Activated T-helper 2 cell treated with anti-CD3 and anti-CD28 coated beads, Interferon-gamma antibody, Interleukin-2, Interleukin-4, amounts not matched to agents 10 μg/mL and 5 μg/mL and 100 μg/mL, durations not matched to agents 14 hours and 24 hours and 36 hours (primary cell): Measurements from ENCODE around the gene SLC26A11. TPM values are rescaled to one million over a fixed set of nuclear protein-coding genes. Genes with fewer than 3 reads are reported as not detected.

ENCODE experiments used
- DNase-seq: peaks from one replicate; pipeline ENCODE4 v3.0.0; 2021; ENCODE audit warnings: low spot score
- H3K27ac Mint-ChIP-seq: one replicate; pipeline ENCODE4 v1.8.0; 2021; ENCODE audit warnings: mixed read lengths
- H3K27me3 Mint-ChIP-seq: one replicate; pipeline ENCODE4 v1.8.0; 2021; ENCODE audit warnings: low read depth, mixed read lengths
- H3K36me3 Mint-ChIP-seq: one replicate; pipeline ENCODE4 v1.8.0; 2021; ENCODE audit warnings: low read depth, mixed read lengths
- H3K4me1 Mint-ChIP-seq: one replicate; pipeline ENCODE4 v1.8.0; 2021; ENCODE audit warnings: low read depth, mixed read lengths
- H3K4me3 Mint-ChIP-seq: one replicate; pipeline ENCODE4 v1.8.0; 2021; ENCODE audit warnings: low read depth, mild to moderate bottlenecking, moderate library complexity, mixed read lengths
- H3K9me3 Mint-ChIP-seq: one replicate; pipeline ENCODE4 v1.8.0; 2021; ENCODE audit warnings: mixed read lengths
- intact Hi-C: fragments of 100-400 bp; cut with micrococcal nuclease; formaldehyde crosslinking; loops from one replicate; pipeline ENCODE4 v1.15.1; 2023
- total RNA-seq: library from RNA; stranded (reverse); gene quantifications from 2 replicates; pipeline ENCODE4 v1.2.3, GENCODE V29; 2022

The SLC26A11 gene
- total RNA-seq, 1 donor from 2014 or later: 9.7 TPM

- no peak overlapping the region for H3K4me3 Mint-ChIP-seq
- no peaks in the 10 kb centered on the region for H3K27me3 Mint-ChIP-seq
- DNase-seq: no peak
- no peak overlapping the region for H3K27ac Mint-ChIP-seq
- peaks cover 78% of the 10 kb centered on the region for H3K36me3 Mint-ChIP-seq
- intact Hi-C loops: no loop called here
- peaks cover 17% of the 10 kb centered on the region for H3K4me1 Mint-ChIP-seq
- H3K9me3 Mint-ChIP-seq: no peaks in the 10 kb centered on the region
Measured at GRCh38 chr17:80277751-80278671, 57.8 kb downstream of the SLC26A11 start.

- Mint-ChIP-seq H3K27ac (no peak overlapping the region), H3K9me3 (no peaks in the 10 kb centered on the region), H3K27me3 (no peaks in the 10 kb centered on the region), H3K4me1 (peaks cover 12% of the 10 kb centered on the region), H3K36me3 (peaks cover 70% of the 10 kb centered on the region), H3K4me3 (no peak overlapping the region)
- DNase-seq: no peak
- intact Hi-C loops: no loop called here
Measured at GRCh38 chr17:80279895-80280294, 59.7 kb downstream of the SLC26A11 start.

- no peaks in the 10 kb centered on the region for H3K9me3 Mint-ChIP-seq
- no peaks in the 10 kb centered on the region for H3K27me3 Mint-ChIP-seq
- peaks cover 6% of the 10 kb centered on the region for H3K4me1 Mint-ChIP-seq
- intact Hi-C loops: no loop called here
- H3K27ac Mint-ChIP-seq: no peak overlapping the region
- DNase-seq: no peak
- no peak overlapping the region for H3K4me3 Mint-ChIP-seq
- peaks cover 69% of the 10 kb centered on the region for H3K36me3 Mint-ChIP-seq
Measured at GRCh38 chr17:80281516-80281915, 61.3 kb downstream of the SLC26A11 start.

- intact Hi-C loops: no loop called here
- H3K9me3 Mint-ChIP-seq: no peaks in the 10 kb centered on the region
- no peaks in the 10 kb centered on the region for H3K27me3 Mint-ChIP-seq
- peaks cover 6% of the 10 kb centered on the region for H3K4me1 Mint-ChIP-seq
- DNase-seq: no peak
- H3K36me3 Mint-ChIP-seq: peaks cover 64% of the 10 kb centered on the region
- H3K4me3 Mint-ChIP-seq: no peak overlapping the region
- no peak overlapping the region for H3K27ac Mint-ChIP-seq
Measured at GRCh38 chr17:80283116-80283852, 63.1 kb downstream of the SLC26A11 start.

GRCh38 chr17:80284631-80285030 is 64.4 kb downstream of the SLC26A11 start:
- peaks cover 66% of the 10 kb centered on the region for H3K36me3 Mint-ChIP-seq
- peak overlapping the region; percentile 30 for H3K27ac Mint-ChIP-seq
- H3K27me3 Mint-ChIP-seq: no peaks in the 10 kb centered on the region
- DNase-seq: no peak
- no peaks in the 10 kb centered on the region for H3K9me3 Mint-ChIP-seq
- H3K4me1 Mint-ChIP-seq: peaks cover 4% of the 10 kb centered on the region
- intact Hi-C loops: no loop called here
- no peak overlapping the region for H3K4me3 Mint-ChIP-seq

- Mint-ChIP-seq H3K36me3 (peaks cover 67% of the 10 kb centered on the region), H3K27me3 (no peaks in the 10 kb centered on the region)
- intact Hi-C loops: no loop called here
Measured at GRCh38 chr17:80285237-80285920, 65.2 kb downstream of the SLC26A11 start.

GRCh38 chr17:80286638-80286960 is 66.4 kb downstream of the SLC26A11 start:
- H3K36me3 Mint-ChIP-seq: peaks cover 64% of the 10 kb centered on the region
- H3K4me1 Mint-ChIP-seq: peaks cover 2% of the 10 kb centered on the region

More at GRCh38 chr17:80285237-80285920, 65.2 kb downstream of the SLC26A11 start:
- Mint-ChIP-seq H3K4me1 (peaks cover 2% of the 10 kb centered on the region), H3K4me3 (no peak overlapping the region), H3K9me3 (no peaks in the 10 kb centered on the region), H3K27ac (no peak overlapping the region)
- DNase-seq: no peak

GRCh38 chr17:80287038-80287437 is 66.8 kb downstream of the SLC26A11 start:
- Mint-ChIP-seq H3K27ac (no peak overlapping the region), H3K36me3 (peaks cover 65% of the 10 kb centered on the region), H3K9me3 (no peaks in the 10 kb centered on the region), H3K4me3 (no peak overlapping the region), H3K4me1 (peaks cover 2% of the 10 kb centered on the region), H3K27me3 (no peaks in the 10 kb centered on the region)
- intact Hi-C loops: no loop called here
- DNase-seq: no peak

More at GRCh38 chr17:80286638-80286960, 66.4 kb downstream of the SLC26A11 start:
- no peak for DNase-seq
- Mint-ChIP-seq H3K27ac (no peak overlapping the region), H3K4me3 (no peak overlapping the region), H3K9me3 (no peaks in the 10 kb centered on the region), H3K27me3 (no peaks in the 10 kb centered on the region)
- intact Hi-C loops: no loop called here

- no peak for DNase-seq
- Mint-ChIP-seq H3K9me3 (no peaks in the 10 kb centered on the region), H3K27me3 (no peaks in the 10 kb centered on the region), H3K27ac (no peak overlapping the region), H3K4me1 (peaks cover 2% of the 10 kb centered on the region), H3K36me3 (peaks cover 66% of the 10 kb centered on the region), H3K4me3 (no peak overlapping the region)
- intact Hi-C loops: no loop called here
Measured at GRCh38 chr17:80287806-80288567, 67.8 kb downstream of the SLC26A11 start.

- Mint-ChIP-seq H3K9me3 (no peaks in the 10 kb centered on the region), H3K36me3 (peaks cover 69% of the 10 kb centered on the region), H3K4me1 (peaks cover 4% of the 10 kb centered on the region), H3K4me3 (no peak overlapping the region), H3K27ac (peak overlapping the region; percentile 57), H3K27me3 (no peaks in the 10 kb centered on the region)
- intact Hi-C loops: no loop called here
- DNase-seq: no peak
Measured at GRCh38 chr17:80289616-80290015, 69.4 kb downstream of the SLC26A11 start.

- no peak for DNase-seq
- peaks cover 73% of the 10 kb centered on the region for H3K36me3 Mint-ChIP-seq
- H3K4me3 Mint-ChIP-seq: no peak overlapping the region
- intact Hi-C loops: no loop called here
- H3K27me3 Mint-ChIP-seq: no peaks in the 10 kb centered on the region
- H3K4me1 Mint-ChIP-seq: peaks cover 3% of the 10 kb centered on the region
- H3K27ac Mint-ChIP-seq: no peak overlapping the region
- no peaks in the 10 kb centered on the region for H3K9me3 Mint-ChIP-seq
Measured at GRCh38 chr17:80290156-80290555, 69.9 kb downstream of the SLC26A11 start.

- no peak overlapping the region for H3K4me3 Mint-ChIP-seq
- H3K36me3 Mint-ChIP-seq: peaks cover 75% of the 10 kb centered on the region
- no peaks in the 10 kb centered on the region for H3K9me3 Mint-ChIP-seq
- H3K27me3 Mint-ChIP-seq: no peaks in the 10 kb centered on the region
- intact Hi-C loops: no loop called here
- no peak overlapping the region for H3K27ac Mint-ChIP-seq
- H3K4me1 Mint-ChIP-seq: peaks cover 3% of the 10 kb centered on the region
- DNase-seq: no peak
Measured at GRCh38 chr17:80291260-80291659, 71.0 kb downstream of the SLC26A11 start.
